NCI-H1930 (cell line): ENCODE results near the gene METRN.

Experiments
- DNase-seq, 2 experiments: peaks; one replicate each; lab custom pipeline; 2025; lab: John Stamatoyannopoulos, UW

Gene METRN

GRCh38 chr16:759110-759910 lies 44.4 kb downstream of the METRN start:
- no peak for DNase-seq

DNA sequence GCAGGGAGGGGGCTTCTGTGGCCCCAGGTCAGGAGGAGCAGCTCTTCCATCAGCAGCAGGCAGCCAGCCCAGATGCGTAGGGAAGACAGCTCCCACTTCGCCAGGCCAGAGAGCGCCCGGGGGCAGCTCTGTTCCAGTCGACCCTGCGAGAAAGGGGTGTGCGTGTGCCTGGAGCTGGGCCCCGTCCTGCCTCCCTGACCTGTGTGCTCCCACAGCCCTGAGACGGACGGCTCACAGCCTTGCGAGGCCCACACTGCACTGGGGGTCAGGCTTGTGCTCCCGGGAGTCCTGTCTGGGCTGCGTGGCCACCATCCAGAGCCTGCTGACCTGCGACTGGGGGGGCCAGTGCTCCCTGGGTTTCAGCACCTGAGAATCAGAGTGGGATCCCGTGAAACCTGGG lies 45.1 kb downstream of the METRN start:
- no peak for DNase-seq

GRCh38 chr16:760545-761343 lies 45.8 kb downstream of the METRN start, which contains the start of gene MSLN:
Gene MSLN, plus strand, starts transcription at chr16:760734. Its CDS starts 1,947 bp downstream, at chr16:762681.
- DNase-seq, result no peak

DNA sequence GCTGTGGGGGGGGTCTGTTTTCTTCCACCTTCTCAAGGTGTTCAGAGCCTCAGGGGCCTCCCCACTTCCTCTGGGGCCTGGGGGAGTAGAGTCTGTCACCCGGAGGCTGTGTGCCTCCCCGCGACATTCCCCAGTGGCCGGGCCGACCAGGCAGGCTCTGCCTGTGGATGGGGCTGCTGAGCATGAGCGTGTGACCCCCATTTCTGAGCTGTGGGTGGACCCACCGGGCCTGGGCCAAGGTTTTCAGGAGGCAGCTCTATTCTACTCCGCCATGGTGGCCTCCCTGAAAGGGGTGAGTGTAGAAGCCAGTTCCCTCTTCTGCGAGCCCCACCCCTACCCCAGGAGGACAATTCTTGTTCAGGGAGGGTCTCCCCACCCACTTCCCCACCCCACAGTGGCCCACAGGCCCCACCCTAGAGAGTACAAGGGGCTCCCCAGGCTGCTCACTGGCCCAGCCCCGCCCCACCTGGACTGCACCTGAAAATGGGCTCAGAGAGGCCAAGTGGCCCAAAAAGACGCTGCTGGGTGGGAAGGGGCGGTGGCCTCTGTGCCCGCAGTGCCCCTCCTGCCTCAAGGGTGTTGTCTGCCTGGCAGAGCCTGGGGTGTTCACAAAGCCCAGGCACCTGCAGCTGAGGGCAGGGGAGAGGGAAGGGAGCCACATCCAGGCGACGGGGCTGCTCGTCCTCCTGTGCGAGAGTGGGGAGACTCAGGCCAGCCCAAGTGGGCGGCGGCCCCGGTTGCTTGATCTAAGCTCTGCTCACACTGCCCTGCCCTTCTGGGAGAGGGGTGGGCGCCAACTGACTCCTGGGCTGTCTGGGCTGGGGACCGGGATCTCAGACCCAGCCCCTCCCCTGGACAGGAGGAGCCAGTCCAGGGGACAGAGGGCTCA lies 47.0 kb downstream of the METRN start:
- DNase-seq, result no peak

GRCh38 chr16:762595-763268 lies 47.8 kb downstream of the METRN start:
- DNase-seq, result no peak

- no peak for DNase-seq
Measured at GRCh38 chr16:763369-764183, 48.7 kb downstream of the METRN start.

GRCh38 chr16:764184-764750 lies 49.3 kb downstream of the METRN start:
- DNase-seq, result no peak

- no peak for DNase-seq
Measured at GRCh38 chr16:764848-765487, 50.0 kb downstream of the METRN start.

- DNase-seq, result no peak
Measured at GRCh38 chr16:765488-765865, 50.6 kb downstream of the METRN start.

DNA sequence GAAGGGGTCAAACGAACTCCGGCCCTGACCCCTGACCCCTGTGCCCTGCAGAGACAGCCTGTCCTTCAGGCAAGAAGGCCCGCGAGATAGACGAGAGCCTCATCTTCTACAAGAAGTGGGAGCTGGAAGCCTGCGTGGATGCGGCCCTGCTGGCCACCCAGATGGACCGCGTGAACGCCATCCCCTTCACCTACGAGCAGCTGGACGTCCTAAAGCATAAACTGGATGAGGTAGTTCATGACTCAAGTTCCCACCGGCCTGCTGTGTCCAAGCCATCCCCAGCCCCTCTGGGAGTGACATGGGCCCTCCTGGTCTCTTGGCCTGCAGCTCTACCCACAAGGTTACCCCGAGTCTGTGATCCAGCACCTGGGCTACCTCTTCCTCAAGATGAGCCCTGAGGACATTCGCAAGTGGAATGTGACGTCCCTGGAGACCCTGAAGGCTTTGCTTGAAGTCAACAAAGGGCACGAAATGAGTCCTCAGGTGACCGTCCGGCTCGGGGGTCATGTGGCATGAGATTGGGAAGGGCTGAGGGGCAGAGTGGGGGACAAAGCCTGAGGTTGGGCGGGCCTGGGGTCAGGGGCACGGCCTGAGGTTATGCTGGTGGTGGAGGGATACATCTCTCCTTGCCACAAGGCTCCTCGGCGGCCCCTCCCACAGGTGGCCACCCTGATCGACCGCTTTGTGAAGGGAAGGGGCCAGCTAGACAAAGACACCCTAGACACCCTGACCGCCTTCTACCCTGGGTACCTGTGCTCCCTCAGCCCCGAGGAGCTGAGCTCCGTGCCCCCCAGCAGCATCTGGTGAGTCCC lies 51.3 kb downstream of the METRN start:
- DNase-seq, result no peak

- no peak for DNase-seq
Measured at GRCh38 chr16:766820-767640, 52.1 kb downstream of the METRN start.

DNA sequence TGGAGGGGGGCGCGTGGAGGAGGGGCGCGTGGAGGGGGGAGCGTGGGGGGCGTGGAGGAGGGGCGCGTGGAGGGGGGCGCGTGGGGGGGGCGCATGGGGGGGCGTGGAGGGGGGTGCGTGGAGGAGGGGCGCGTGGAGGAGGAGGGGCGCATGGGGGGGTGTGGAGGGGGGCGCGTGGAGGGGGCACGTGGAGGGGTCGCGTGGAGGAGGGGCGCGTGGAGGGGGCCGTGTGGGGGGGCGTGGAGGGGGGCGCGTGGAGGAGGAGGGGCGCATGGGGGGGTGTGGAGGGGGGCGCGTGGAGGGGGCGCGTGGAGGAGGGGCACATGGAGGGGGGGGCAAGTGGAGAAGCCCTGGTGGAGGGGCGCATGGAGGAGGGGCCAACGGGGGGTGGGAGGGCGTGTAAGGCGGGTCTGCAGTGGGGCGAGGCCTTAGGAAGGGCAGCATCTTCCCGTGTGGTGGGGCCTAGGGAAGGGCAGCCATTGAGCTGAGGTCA lies 52.9 kb downstream of the METRN start:
- no peak for DNase-seq

DNA sequence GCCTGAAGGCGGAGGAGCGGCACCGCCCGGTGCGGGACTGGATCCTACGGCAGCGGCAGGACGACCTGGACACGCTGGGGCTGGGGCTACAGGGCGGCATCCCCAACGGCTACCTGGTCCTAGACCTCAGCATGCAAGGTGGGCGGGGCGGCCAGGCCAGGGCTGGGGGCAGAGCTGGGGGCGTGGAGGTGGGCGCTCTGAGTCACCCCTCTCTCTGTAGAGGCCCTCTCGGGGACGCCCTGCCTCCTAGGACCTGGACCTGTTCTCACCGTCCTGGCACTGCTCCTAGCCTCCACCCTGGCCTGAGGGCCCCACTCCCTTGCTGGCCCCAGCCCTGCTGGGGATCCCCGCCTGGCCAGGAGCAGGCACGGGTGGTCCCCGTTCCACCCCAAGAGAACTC lies 53.5 kb downstream of the METRN start:
- no peak for DNase-seq
